AG09319 (cell line): ENCODE measurements around the gene MCC.

Source experiments
- DNase-seq: peaks from one replicate; pipeline ENCODE4 v3.0.0-alpha.2; 2010; ENCODE audit warnings: low read depth; ENCODE audit errors: extremely low read depth
- TF ChIP-seq, protein P1 (sequence below): IDR thresholded peaks from 2 replicates; pipeline ENCODE4 v1.5.1; 2011; ENCODE audit warnings: low read depth, mild to moderate bottlenecking, inconsistent platforms, low read length, moderate library complexity

Gene MCC

DNA sequence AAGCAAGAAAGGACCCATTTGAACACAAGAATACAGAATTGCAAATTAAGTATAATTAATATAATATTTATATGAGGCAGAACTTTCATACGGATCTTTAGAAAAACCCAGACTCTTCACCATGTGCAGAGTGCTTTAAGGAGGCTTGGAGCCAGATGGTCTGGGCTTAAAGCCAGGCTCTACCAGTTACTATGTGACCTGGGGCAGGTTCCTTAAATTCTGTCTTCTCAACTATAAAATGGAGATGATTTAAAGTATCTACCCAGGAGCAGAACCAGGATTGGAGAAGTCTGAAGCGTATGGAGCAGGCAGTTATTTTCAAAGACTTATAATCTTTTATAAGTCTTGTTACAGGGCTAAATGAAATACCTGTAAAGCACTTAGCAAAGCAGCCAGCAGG, 255.6 kb downstream of the MCC start:
- no peak for DNase-seq
- TF ChIP-seq, protein P1, sequence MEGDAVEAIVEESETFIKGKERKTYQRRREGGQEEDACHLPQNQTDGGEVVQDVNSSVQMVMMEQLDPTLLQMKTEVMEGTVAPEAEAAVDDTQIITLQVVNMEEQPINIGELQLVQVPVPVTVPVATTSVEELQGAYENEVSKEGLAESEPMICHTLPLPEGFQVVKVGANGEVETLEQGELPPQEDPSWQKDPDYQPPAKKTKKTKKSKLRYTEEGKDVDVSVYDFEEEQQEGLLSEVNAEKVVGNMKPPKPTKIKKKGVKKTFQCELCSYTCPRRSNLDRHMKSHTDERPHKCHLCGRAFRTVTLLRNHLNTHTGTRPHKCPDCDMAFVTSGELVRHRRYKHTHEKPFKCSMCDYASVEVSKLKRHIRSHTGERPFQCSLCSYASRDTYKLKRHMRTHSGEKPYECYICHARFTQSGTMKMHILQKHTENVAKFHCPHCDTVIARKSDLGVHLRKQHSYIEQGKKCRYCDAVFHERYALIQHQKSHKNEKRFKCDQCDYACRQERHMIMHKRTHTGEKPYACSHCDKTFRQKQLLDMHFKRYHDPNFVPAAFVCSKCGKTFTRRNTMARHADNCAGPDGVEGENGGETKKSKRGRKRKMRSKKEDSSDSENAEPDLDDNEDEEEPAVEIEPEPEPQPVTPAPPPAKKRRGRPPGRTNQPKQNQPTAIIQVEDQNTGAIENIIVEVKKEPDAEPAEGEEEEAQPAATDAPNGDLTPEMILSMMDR, result no peak

- TF ChIP-seq, protein P1, result no peak
- DNase-seq, result no peak
Observed at GRCh38 chr5:113232221-113232620, 256.0 kb downstream of the MCC start.

DNA sequence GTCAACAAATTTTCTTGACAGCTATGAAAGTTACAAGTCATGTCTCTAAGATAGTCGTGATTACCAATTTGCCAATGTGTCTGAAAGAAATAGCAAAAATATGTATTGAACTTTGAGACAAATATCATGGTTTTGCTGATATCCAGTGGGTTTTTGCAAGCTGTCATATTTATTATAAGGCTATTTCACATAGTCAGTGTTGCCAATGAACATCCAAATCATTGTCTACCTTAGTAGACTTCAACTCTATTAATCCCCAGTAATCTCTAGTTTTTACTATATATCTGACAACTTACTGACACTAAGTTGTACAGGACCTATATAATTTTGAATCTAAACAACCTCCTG, 256.6 kb downstream of the MCC start:
- no peak for DNase-seq
- TF ChIP-seq, protein P1, result no peak

DNA sequence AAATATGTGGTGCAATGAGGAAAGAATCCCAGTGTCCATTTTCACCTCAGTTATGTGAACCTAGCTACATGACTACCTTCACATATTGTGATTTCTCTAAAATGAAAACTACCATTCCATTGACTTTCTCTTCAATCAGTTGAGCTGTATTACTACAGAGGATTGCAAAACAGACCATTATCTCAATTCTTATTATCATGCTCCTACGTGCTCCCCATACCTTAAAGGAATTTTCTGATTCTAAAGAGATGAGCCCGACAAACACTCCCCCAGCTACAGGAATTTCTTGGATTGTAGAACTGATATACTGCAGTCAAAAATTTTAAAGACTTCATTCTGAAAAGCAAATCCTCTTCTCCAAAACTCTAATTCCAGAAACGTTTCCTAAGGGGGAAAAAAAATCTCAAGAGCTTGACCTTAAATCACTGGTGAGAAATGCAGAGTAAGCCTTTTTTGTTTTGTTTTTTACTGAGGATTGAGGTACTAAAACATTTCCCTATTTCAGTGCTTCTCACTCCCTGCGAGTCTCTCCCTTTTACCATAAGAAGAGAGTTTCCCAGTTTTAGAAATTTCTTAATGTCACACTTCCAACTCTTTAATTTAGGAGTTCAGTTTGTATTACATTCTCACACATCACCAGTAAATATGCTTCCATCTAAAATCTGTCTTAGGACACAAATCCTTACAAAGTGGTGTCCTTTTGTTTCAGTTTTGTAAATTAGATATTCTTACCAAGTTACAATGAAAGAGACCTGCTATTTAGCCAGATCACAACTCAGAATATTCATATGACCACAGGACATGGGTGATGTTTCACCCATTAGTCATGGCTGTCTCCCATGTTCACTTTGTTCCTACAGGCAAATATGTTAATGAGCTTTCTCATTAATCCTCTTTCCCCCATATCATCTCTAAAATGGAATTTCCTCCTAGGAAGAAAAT, 257.3 kb downstream of the MCC start:
- TF ChIP-seq, protein P1, result no peak
- no peak for DNase-seq

- DNase-seq, result no peak
- TF ChIP-seq, protein P1, result no peak
Observed at GRCh38 chr5:113227798-113228197, 260.5 kb downstream of the MCC start.

GRCh38 chr5:113226116-113226736, 262.0 kb downstream of the MCC start:
- DNase-seq, result no peak
- TF ChIP-seq, protein P1, result no peak

- TF ChIP-seq, protein P1, result no peak
- no peak for DNase-seq
Observed at GRCh38 chr5:113225259-113225658, 263.0 kb downstream of the MCC start.
